Measurements from ENCODE around the gene KRT37. TPM values are rescaled to one million over a fixed set of nuclear protein-coding genes. Genes with fewer than 3 reads are reported as not detected.

The KRT37 gene
- total and polyA plus RNA-seq, 9 of the 15 experiments (the other 6 are each of a cell fraction or from before 2014, with no cell fraction given): not detected

- no peak for ATAC-seq
- POLR2A ChIA-PET: no interaction called here
- no peak for TF ChIP-seq MTA3 (IDR thresholded peaks at IDR 0.05; ENCODE audit: borderline replicate concordance)
- TF ChIP-seq HBP1 (CRISPR knock-in tag; IDR thresholded peaks at IDR 0.05): no peak
- TF ChIP-seq ZNF785 (CRISPR knock-in tag; IDR thresholded peaks at IDR 0.05): no peak
- TF ChIP-seq STAT6 (CRISPR knock-in tag; IDR thresholded peaks at IDR 0.05): no peak
- TF ChIP-seq NEUROD1 (IDR thresholded peaks at IDR 0.05; ENCODE audit: borderline replicate concordance, low read depth, low read length, partially characterized antibody): no peak
- no peak for TF ChIP-seq SMAD1 (IDR thresholded peaks at IDR 0.05; ENCODE audit: low read depth, low read length, partially characterized antibody)
- no peak for TF ChIP-seq STAT5B (CRISPR knock-in tag; IDR thresholded peaks at IDR 0.05)
- no peak for TF ChIP-seq KDM4B (IDR thresholded peaks at IDR 0.05; ENCODE audit: borderline replicate concordance in 2 of 2, low read depth in 1 of 2)
- TF ChIP-seq ZMIZ1 (IDR thresholded peaks at IDR 0.05; ENCODE audit: low read depth in 2 of 2, low read length in 2 of 2): no peak
- TF ChIP-seq ATF6 (CRISPR knock-in tag; IDR thresholded peaks at IDR 0.05): no peak
- TF ChIP-seq SRSF1 (IDR thresholded peaks at IDR 0.05; ENCODE audit: low read depth, low read length): no peak
Observed at GRCh38 chr17:41444640-41445039, 20.3 kb upstream of the KRT37 start.

More at GRCh38 chr17:41444640-41445039, 20.3 kb upstream of the KRT37 start:
- 0% methylated on average over 3 of the region's 3 CpGs for WGBS (ENCODE audit: insufficient coverage, low coverage, missing lambda C conversion rate)
- no peaks in the 10 kb centered on the region for H3K36me3 ChIP-seq (ENCODE audit: control insufficient read depth, insufficient read depth, low read length)
- no peak overlapping the region for H2AFZ ChIP-seq (ENCODE audit: low read depth, low read length)
- no peaks in the 10 kb centered on the region for H3K9me1 ChIP-seq (ENCODE audit: control insufficient read depth, insufficient read depth, low read length)
- intact Hi-C loops (cut with micrococcal nuclease) (no loop called here), in situ Hi-C loops (cut with MboI) (no loop called here)
- no peaks in the 10 kb centered on the region for H4K20me1 ChIP-seq (replicated peaks; ENCODE audit: control insufficient read depth, insufficient read depth, low read length)
- CTCF ChIA-PET (ENCODE audit: low intra/inter-chr PET ratio): no interaction called here
- no peaks in the 10 kb centered on the region for H3K4me1 ChIP-seq (replicated peaks in 1 of 2; ENCODE audit: control insufficient read depth in 2 of 2, insufficient read depth in 2 of 2, low read length in 2 of 2)
- no peak overlapping the region for H3K27ac ChIP-seq (ENCODE audit: extremely low read depth, low read depth, low read length)
- H3K4me2 ChIP-seq (ENCODE audit: insufficient read depth, low read length): no peak overlapping the region
- no peaks in the 10 kb centered on the region for H3K9me3 ChIP-seq (replicated peaks; ENCODE audit: control insufficient read depth, insufficient read depth, low read depth, low read length)
- H3K9ac ChIP-seq (ENCODE audit: insufficient read depth in 1 of 2, low read depth in 2 of 2, low read length in 2 of 2): no peak overlapping the region
- H3K4me3 ChIP-seq: no peak overlapping the region
- FAIRE-seq (no peak), DNase-seq (ENCODE audit: extremely low read depth in 1 of 4, low spot score in 3 of 4) (no peak)
- BruUV-seq (replicated peaks): no TSS peak
- H3K79me2 ChIP-seq (ENCODE audit: control insufficient read depth, insufficient read depth, low read length): no peaks in the 10 kb centered on the region; the same call in 2 of the 3 replicates
- H3K27me3 ChIP-seq (ENCODE audit: control insufficient read depth in 2 of 2, insufficient read depth in 2 of 2, low read length in 2 of 2): peaks cover 7 to 24% of the 10 kb centered on the region in 2 experiments; a peak in 4 of 5 replicates

Measured in K562 (cell line).